Cardiac muscle cell (in vitro differentiated cells and primary cell): ENCODE results near the gene SCARB1. TPM values are rescaled to one million over a fixed set of nuclear protein-coding genes. Genes with fewer than 3 reads are reported as not detected.

Experiments
- DNase-seq, 2 donors: peaks; one replicate each; pipeline versions ENCODE4 v3.0.0 to v3.0.0-alpha.2; 2010 to 2017; ENCODE audit warnings: low read depth in 1 of 2, low spot score in 1 of 2
- H3K27ac ChIP-seq: fragments of 200-600 bp; sonication (generic); 2 replicates; pipeline ENCODE4 v1.5.1; 2016
- H3K27me3 ChIP-seq: fragments of 200-600 bp; sonication (generic); 2 replicates; pipeline ENCODE4 v1.6.0; 2016; ENCODE audit warnings: control low read depth
- H3K36me3 ChIP-seq: fragments of 200-600 bp; sonication (generic); 2 replicates; pipeline ENCODE4 v1.5.1; 2016; ENCODE audit warnings: control low read depth
- H3K4me1 ChIP-seq: fragments of 200-600 bp; sonication (generic); 2 replicates; pipeline ENCODE4 v1.8.1; 2017; ENCODE audit warnings: low read depth, mild to moderate bottlenecking, mixed run types
- H3K4me3 ChIP-seq: fragments of 200-600 bp; sonication (generic); 2 replicates; pipeline ENCODE4 v1.5.1; 2016; ENCODE audit warnings: mild to moderate bottlenecking
- H3K9me3 ChIP-seq: fragments of 200-600 bp; sonication (generic); 2 replicates; pipeline ENCODE4 v1.5.1; 2017; ENCODE audit warnings: low read depth, mild to moderate bottlenecking, control low read depth
- polyA plus RNA-seq: library from polyadenylated mRNA; unstranded; fragments of >200 nt; fragmentation: Nextera tagmentation; extraction: Ambion mirVana; gene quantifications from 2 replicates; pipeline ENCODE4 v1.2.1, GENCODE V29; 2016
- total RNA-seq: library from RNA; depleted of rRNA; stranded (reverse); fragments of >200 nt; gene quantifications from 2 replicates; pipeline ENCODE4 v1.2.3, GENCODE V29; 2016
- TF ChIP-seq, protein P1 (sequence below): IDR thresholded peaks from 2 replicates; pipeline ENCODE4 v1.5.1; 2012; ENCODE audit warnings: low read depth, mild to moderate bottlenecking, low read length

SCARB1 gene
- total and polyA plus RNA-seq, 2 experiments from 2014 or later: 37.7 to 42.5 TPM

DNA sequence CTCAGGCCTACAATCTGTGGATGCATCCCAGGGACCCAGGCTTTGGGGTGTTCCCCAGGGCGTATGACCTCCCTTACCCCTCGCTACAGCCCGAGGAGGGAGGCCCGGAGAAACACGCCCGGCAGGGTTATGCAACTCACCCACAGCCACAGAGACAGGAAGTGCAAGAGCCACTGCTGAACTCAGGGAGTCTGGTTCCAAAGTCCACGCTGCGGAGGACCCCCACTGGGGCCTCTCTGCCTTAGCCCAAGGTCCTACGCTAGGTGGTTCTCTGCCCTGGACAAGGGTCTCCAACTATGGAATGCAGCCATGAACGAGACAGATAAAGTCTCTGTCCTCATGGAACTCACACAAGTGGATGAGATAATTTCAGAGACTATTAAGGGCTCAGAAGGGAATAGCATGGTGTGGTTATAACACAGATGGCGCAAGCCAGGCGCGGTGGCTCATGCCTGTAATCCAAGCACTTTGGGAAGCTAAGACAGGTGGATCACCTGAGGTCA, 11.3 kb downstream of the SCARB1 start:
- peak in 1 of 2 donors; percentile 61 for DNase-seq
- H3K27ac ChIP-seq: peak overlapping the region; percentile 43
- no peaks in the 10 kb centered on the region for H3K9me3 ChIP-seq
- TF ChIP-seq, protein P1, sequence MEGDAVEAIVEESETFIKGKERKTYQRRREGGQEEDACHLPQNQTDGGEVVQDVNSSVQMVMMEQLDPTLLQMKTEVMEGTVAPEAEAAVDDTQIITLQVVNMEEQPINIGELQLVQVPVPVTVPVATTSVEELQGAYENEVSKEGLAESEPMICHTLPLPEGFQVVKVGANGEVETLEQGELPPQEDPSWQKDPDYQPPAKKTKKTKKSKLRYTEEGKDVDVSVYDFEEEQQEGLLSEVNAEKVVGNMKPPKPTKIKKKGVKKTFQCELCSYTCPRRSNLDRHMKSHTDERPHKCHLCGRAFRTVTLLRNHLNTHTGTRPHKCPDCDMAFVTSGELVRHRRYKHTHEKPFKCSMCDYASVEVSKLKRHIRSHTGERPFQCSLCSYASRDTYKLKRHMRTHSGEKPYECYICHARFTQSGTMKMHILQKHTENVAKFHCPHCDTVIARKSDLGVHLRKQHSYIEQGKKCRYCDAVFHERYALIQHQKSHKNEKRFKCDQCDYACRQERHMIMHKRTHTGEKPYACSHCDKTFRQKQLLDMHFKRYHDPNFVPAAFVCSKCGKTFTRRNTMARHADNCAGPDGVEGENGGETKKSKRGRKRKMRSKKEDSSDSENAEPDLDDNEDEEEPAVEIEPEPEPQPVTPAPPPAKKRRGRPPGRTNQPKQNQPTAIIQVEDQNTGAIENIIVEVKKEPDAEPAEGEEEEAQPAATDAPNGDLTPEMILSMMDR: no peak
- no peak overlapping the region for H3K4me3 ChIP-seq
- no peaks in the 10 kb centered on the region for H3K36me3 ChIP-seq
- H3K4me1 ChIP-seq: peaks cover 26% of the 10 kb centered on the region
- no peaks in the 10 kb centered on the region for H3K27me3 ChIP-seq

DNA sequence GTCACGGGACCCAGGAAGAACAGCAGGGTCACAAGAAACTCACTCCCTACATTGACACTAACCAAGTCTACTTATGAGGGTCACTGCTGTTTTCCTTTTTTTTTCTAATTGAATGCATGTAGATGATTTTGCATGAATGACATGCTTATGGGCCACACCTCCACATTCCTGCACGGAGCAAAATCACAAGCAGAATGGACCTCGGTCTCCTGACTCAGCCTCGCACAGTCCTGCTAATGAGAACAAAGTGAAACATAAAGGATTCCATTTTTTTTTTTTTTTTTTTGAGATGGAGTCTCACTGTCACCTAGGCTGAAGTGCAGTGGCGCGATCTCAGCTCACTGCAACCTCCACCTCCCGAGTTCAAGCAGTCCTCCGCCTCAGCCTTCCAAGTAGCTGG, 12.3 kb downstream of the SCARB1 start:
- Histone ChIP-seq H3K4me1 (peaks cover 17% of the 10 kb centered on the region), H3K27ac (no peak overlapping the region), H3K27me3 (no peaks in the 10 kb centered on the region), H3K9me3 (no peaks in the 10 kb centered on the region), H3K4me3 (no peak overlapping the region), H3K36me3 (no peaks in the 10 kb centered on the region)
- DNase-seq: no peak
- TF ChIP-seq, protein P1: no peak

DNA sequence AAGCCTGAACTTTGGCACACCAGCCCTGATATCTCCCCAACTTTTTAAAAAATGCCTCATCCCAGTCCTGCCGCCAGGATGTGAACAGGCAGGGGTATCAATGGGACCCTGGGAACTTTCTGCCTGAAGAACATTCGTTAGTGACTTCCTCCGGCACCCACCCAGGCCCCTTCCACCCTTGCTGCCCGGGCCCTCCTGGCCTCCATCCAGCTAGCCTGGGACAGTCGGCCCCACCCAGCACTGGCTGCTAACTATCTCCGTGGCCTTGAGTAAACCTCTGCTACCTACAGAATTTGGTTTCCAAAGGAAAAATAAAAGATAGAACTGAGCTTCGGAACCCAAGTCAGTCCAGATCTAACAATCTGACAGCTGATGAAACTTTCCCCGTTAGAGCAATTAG, 14.3 kb downstream of the SCARB1 start:
- Histone ChIP-seq H3K36me3 (no peaks in the 10 kb centered on the region), H3K9me3 (no peaks in the 10 kb centered on the region), H3K27me3 (no peaks in the 10 kb centered on the region), H3K4me3 (no peak overlapping the region), H3K27ac (no peak overlapping the region), H3K4me1 (peaks cover 3% of the 10 kb centered on the region)
- TF ChIP-seq, protein P1: no peak
- no peak for DNase-seq

DNA sequence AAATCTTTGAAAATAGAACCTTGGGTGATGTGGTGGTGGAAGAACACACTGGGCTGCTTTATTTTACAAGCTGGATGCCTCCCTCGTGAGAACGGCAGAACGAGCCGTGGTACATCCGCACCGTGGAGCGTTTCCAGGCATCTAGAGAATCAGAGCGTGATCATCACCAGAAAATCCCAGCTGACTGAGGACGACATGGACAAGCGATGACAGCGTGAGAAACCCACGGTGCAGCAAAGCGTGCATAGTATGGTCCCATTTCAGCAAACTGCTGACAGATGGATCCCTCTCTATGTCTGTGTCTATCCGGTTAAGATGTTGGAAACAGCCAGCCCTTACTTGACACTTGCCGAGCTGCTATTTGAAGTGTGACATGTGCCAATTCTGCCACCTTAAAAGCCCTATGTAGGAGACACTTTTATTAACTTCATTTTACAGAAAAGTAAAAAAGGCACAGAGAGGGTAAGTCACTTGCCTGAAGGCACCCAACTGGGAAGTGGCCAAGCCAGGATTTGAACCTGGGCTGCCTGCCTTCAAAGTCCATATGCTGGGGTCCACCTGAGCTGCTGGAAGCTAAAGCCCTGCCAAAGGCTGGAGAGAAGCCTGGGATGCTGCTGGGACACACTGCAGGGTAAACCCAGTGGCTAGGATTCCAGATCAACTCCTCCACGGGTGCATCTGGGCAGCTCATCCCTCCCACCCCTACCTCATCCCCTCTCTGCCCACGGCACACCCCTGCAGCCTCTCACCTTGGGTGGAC, 14.9 kb downstream of the SCARB1 start:
- no peak for DNase-seq
- Histone ChIP-seq H3K9me3 (no peaks in the 10 kb centered on the region), H3K27me3 (no peaks in the 10 kb centered on the region), H3K36me3 (no peaks in the 10 kb centered on the region), H3K4me1 (peaks cover 3% of the 10 kb centered on the region), H3K27ac (no peak overlapping the region), H3K4me3 (no peak overlapping the region)
- TF ChIP-seq, protein P1: no peak

DNA sequence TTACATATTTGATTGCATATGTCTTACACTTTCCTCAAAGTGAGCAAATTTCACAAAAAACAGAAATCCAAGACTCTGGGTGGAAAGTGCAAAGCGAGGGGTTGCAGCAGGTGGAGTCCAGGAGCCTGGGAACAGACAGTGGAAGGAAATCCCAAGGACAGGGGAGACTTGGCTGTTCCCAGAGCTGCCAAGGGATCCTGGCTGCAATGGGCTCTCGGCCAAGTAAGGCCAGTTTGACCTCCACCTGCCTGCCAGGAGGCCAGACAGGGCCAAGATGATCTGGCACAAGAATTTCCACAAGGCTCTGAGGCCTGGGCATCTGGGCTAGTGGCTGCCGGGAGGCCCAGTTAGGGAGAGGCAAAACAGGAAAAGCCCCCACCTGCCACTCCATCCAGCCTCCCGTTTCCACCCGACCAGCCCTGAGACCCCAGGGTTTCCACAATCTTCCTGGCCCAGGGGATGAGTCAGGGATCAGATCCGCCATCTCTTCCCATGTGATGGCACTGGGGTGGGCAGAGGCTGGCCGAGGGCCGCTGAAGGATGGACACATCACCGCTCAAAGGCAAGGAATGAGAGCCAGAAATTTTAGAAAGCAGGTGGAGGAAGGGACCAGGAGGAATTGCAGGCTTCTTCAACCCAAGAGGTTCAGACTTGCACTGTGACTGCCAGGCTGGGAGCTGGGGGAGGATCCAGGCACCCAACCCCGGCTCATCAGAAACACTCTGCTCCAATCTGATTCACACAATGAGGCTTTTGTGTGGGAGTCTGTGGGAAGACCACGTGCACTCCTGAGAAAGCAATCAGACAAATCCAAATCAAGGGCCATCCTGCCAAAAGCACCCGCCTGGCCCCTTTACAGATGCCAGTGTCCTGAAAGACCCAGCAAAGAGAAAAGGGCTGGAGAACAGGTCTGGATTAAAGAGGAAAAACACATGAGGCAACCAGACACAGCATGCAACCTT, 16.3 kb downstream of the SCARB1 start:
- H3K27me3 ChIP-seq: no peaks in the 10 kb centered on the region
- H3K36me3 ChIP-seq: no peaks in the 10 kb centered on the region
- no peak overlapping the region for H3K4me3 ChIP-seq
- TF ChIP-seq, protein P1: no peak
- H3K9me3 ChIP-seq: no peaks in the 10 kb centered on the region
- H3K27ac ChIP-seq: no peak overlapping the region
- peaks cover 6% of the 10 kb centered on the region for H3K4me1 ChIP-seq
- DNase-seq: peak in 1 of 2 donors; percentile 80
